GM19239 (cell line): ENCODE data around the gene C1orf226.
"Not testable (repeated sequence)": the region's sequence is repeated elsewhere in the genome, so short reads cannot be mapped to it uniquely, and the experiment has no call there.

Experiments used
- DNase-seq: peaks from one replicate; pipeline ENCODE4 v3.0.0; 2011; ENCODE audit warnings: low spot score; ENCODE audit not compliant: insufficient read length
- FAIRE-seq: peaks from 2 replicates; lab custom pipeline; 2011; peaks lifted over from hg19 to GRCh38; lab: Jason Lieb, UNC

Gene C1orf226

DNA sequence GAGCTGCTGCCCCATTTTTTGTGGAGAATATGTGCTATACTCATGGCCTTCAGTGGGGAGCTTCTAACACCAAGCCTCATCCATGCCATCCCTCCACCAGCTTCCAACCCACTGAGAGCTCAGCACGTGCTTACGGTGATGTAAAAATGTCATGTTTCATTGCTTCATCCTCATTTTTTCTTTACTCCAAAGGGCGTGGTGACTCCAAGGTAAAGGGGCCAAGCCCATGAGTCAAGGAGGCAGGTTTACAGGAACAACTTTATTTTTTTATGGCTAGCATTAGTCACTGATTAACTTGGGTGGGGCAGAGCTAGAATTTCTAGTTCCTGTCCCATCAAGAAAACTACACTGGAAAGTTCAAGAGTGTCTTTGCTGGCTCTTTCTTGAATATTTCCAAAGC is at the start of gene C1orf226:
Gene C1orf226 (plus strand): TSS at position 346 of the 400 bp plus-strand sequence. CDS start 174 bp downstream, outside the sequence.
- FAIRE-seq = no peak
- DNase-seq = no peak

GRCh38 chr1:162333991-162334390 is 47.5 kb upstream of the C1orf226 start:
- DNase-seq (no peak), FAIRE-seq (no peak)

DNA sequence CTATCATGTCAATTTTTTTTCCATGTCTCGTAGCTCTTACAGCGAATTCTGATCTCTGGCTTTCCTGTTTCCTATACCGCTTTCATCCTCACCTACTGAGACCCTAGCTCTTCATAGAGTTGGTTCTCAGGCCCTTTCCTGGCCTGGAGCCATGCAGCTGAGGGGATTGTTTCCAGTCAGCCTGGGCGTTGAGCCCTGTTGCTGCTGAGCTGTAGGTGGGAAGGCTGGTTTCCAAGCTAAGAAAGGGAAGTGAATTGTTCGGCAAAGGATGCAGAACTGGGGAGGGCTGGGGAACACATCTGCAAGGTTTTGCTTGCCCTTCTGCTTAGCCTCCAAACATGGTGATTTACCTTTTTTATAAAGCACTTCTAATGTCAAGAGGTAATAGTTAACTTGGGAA is 46.4 kb upstream of the C1orf226 start:
- no peak for DNase-seq
- no peak for FAIRE-seq

- DNase-seq = no peak
- FAIRE-seq = no peak
Measured at GRCh38 chr1:162336621-162337285, 44.8 kb upstream of the C1orf226 start.

DNA sequence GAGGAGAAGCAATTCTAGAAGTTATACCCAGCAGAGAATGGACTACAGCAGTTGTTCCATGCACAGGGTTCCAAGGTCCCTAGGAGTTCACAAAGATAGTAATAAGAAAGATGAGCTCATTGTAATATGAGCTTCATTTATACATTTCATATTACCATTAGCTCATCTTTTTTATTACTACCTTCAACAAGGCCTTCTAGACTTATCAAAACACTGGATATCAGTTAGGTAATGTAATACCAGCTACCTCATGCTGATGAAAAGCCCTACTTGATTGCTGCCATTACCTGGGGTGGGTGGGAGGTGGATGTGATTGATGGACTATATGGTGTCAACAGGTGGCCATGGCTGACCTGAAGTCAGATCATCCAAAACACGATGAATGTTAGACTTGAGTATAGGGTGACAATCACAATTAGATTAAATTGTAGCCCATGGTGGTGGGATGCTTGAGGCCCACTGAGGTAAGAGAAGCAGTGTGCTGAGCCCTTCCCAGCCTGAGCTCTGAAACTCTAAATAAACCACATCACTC is 39.0 kb upstream of the C1orf226 start:
- DNase-seq (no peak), FAIRE-seq (no peak)

DNA sequence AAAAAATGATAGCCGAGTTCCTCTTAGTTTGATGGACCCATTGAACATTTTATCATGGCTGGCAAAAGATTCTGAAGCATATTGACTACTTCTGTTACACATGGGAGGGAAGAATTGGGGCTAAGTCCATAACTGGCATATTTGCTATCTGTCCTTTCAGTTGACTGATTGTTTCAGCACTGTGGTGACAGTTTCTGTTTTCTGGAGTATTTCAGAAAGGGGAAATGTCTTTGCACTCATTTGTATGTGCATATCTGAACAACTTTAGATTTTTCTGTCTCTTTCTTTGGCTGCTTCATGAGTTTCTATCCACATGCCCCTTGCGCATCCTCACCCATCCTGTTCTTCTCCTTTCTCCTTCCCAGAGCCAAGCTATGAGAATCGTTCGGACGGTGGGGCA is 38.1 kb upstream of the C1orf226 start:
- FAIRE-seq (no peak), DNase-seq (no peak)

GRCh38 chr1:162347281-162347680 is 34.2 kb upstream of the C1orf226 start:
- FAIRE-seq = no peak
- no peak for DNase-seq

DNA sequence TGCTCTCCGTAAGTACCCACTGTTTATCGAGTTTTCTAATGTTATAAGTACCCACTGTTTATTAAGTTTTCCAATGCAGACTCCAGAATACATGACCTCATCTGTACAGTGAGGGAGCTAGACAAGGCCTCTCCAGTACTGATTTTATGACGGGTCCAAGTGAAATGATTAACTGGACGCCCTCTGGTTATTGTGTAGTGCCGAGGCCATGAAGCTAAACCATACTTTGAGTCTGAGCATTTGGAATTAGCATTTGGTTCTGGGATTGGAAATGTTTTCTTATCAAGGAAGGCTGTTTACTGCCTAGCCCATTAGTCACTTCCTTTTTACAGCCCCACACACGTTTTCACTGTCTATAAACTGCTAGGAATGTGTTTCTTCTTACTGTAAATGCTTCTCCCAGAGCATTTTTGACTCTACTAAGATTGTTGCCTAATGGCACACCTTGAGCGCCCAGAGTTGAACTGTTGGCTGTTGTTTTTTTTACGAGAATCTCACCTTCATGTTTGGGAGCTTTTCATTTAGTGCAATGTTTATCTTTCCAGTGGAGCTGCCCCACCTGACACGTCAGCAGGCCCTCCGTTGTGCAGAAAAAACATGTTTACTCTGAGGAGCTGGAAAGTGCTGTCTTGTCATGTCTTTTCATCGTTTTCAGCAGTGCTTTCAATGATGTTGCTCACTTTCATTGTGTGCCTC is 31.7 kb upstream of the C1orf226 start:
- FAIRE-seq (no peak), DNase-seq (no peak)

- DNase-seq (no peak), FAIRE-seq (no peak)
Measured at GRCh38 chr1:162351246-162351842, 30.2 kb upstream of the C1orf226 start.

DNA sequence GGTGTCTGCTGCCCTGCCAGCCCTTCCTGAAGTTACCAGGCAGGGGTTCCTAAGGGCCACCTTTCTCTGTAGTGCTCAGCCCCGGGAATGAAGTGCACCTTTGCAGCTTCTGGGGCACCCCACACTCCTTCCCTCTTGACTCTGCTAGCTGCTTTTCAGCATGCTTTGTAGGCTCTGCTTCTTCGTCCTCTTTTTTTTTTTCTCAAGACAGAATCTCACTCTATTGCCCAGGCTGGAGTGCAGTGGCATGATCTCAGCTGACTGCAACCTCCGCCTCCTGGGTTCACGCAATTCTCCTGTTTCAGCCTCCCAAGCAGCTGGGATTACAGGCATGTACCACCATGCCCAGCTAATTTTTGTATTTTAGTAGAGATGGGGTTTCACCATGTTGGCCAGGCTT is 29.7 kb upstream of the C1orf226 start:
- DNase-seq, FAIRE-seq: not testable (repeated sequence)

- FAIRE-seq (no peak), DNase-seq (no peak)
Measured at GRCh38 chr1:162353078-162353477, 28.4 kb upstream of the C1orf226 start.

DNA sequence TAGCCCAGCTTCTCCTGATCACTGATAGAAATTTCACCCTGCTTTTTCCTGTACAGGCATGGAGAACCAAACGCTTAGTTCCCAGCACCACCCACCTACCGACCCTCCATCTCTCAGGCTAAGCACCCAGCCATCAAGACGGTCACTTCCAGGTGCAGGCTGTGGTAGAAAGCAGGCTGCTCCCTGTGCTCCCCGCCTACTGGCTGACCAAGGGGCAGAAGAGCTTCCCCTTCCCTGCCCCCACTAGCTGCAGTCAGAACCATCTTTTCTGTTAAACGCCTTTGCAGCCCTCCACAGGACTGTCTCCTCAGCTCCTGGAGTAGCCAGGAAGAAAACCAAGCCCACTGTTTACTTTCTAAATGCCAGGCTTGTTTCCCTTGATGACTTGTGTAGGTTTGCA is 27.8 kb upstream of the C1orf226 start:
- no peak for FAIRE-seq
- DNase-seq = no peak

GRCh38 chr1:162357681-162358266 is 23.8 kb upstream of the C1orf226 start:
- FAIRE-seq = no peak
- DNase-seq = peak; percentile 26

- FAIRE-seq = no peak
- no peak for DNase-seq
Measured at GRCh38 chr1:162358928-162359327, 22.6 kb upstream of the C1orf226 start.

- FAIRE-seq = no peak
- DNase-seq = no peak
Measured at GRCh38 chr1:162359523-162360236, 21.8 kb upstream of the C1orf226 start.

- FAIRE-seq = no peak
- DNase-seq = no peak
Measured at GRCh38 chr1:162360237-162360873, 21.2 kb upstream of the C1orf226 start.

DNA sequence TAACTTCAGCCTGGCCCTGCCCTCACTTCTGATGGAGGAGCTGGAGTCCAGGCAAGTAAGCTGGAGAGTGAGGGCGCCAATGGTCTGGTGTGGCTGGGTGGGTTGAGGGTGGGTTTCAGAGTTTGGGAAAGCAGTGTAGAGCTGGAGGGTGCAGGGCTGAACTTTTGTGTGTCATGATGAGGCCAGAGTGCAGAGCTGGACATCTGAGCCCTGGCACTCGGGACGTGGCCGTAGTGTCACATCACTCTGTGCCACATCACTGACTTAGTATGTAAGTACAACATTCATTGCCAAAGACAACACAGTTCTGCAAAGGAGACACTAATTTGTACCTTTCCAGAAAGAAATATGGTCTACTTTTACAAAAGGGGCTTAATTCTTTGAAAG is 20.7 kb upstream of the C1orf226 start:
- DNase-seq = no peak
- no peak for FAIRE-seq

GRCh38 chr1:162361349-162361748 is 20.2 kb upstream of the C1orf226 start:
- DNase-seq (no peak), FAIRE-seq (no peak)

DNA sequence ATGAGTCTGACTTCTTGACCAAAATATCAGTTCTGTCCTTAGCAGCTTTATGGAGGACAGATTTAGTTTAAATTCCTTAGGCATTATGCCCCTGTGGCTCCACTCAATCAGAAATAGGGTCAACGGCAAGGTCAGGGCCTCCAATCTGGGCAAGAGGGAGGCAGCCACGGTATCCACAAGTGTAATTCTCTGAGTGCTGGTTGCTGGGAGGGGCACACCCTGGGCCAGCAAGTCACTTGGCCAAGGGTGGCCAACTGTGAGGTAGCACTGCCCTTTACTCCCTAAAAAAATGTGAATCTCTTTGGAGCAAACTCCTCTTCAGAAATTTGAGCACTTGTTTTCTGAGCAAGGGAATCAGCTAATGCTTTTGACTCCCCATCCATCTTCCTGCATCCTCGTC is 17.7 kb upstream of the C1orf226 start:
- FAIRE-seq (no peak), DNase-seq (no peak)

- DNase-seq (no peak), FAIRE-seq (no peak)
Measured at GRCh38 chr1:162364498-162364897, 17.0 kb upstream of the C1orf226 start.
